NCI-H748 treated with DMSO at 0.1 percent for 48 hours (cell line): ENCODE measurements around the gene RFNG.

Experiments
- DNase-seq: peaks from one replicate; lab custom pipeline; 2025; lab: John Stamatoyannopoulos, UW

The RFNG gene

GRCh38 chr17:82025401-82026107 is 26.1 kb downstream of the RFNG start:
- DNase-seq: no peak

GRCh38 chr17:82024859-82025258 is 26.8 kb downstream of the RFNG start:
- DNase-seq: no peak

- no peak for DNase-seq
Measured at GRCh38 chr17:82023447-82024241, 28.0 kb downstream of the RFNG start.

DNA sequence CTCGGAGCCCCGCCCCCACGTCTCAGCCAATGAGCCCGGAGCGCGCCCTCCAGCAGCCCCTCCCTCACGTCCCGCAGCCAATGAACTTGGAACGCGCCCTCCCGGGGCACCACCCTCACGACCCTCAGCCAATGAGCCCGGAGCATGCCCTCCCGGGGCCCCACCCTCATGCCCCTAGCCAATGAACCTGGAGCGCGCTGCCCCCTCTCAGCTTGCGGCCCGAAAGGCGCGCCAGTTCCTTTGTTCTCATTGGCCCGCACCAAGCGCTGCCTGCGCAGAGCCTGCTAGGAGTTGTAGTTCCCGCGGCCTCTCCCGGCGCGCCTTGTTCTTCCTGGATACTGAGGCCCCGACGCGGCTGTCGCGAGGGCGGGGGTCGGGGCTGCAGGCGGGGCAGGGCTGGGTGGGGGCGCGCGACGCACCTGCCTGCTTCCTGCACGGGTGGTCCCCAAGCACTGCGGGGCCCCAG is 28.6 kb downstream of the RFNG start, which contains the start of gene LRRC45:
TSS of gene LRRC45 (plus strand) at position 325 of the 466 bp plus-strand sequence. CDS start 339 bp downstream, outside the sequence.
- peak; percentile 96 for DNase-seq

GRCh38 chr17:82022310-82022980 is 29.2 kb downstream of the RFNG start, which contains the start of gene CENPX:
CENPX (minus strand) TSS chr17:82022878; CDS start chr17:82022861, 17 bp downstream.
- DNase-seq: no peak

- DNase-seq: no peak
Measured at GRCh38 chr17:82021900-82022309, 29.7 kb downstream of the RFNG start.

DNA sequence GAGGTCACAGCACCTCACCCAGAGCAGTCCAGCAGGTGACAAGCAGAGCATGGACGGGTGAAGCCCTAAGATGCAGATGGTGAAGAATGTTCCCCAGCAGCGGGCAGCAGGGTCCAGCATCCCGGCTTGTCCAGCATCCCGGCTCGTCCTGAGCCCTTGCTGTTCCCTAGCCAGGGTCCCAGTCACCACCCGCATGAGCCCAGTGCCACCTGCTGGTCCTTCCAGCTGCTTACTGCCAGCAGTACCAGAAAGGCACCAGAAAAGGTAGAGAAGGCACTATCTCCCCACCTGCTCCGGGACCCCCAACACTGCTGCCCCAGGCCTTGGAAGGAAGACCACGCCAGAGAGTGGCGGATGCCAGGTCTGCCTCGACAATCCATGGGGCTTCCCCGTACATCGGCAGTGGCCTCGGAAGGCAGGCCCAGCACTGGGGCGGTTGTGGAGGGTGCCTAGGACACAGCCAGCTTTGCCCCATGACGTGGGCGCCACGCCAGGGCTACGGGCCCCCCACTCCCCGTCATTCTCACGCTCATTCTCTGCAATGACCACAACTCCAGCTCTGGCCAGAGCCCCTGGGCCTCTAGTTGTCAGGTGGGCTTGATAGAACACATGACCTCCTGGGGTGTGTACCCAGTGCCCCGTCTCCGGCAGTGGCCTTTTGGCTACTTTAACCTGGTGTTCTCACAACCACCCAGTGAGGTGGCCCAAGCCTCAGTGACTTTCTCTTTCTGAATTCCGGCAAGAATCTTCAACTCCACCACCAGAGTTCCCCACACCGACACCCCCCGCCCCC is 30.3 kb downstream of the RFNG start:
- peak; percentile 7 for DNase-seq

- DNase-seq: no peak
Measured at GRCh38 chr17:82020572-82021106, 31.0 kb downstream of the RFNG start.

- peak; percentile 28 for DNase-seq
Measured at GRCh38 chr17:82019690-82020571, 31.7 kb downstream of the RFNG start.

- no peak for DNase-seq
Measured at GRCh38 chr17:82018989-82019689, 32.5 kb downstream of the RFNG start.

DNA sequence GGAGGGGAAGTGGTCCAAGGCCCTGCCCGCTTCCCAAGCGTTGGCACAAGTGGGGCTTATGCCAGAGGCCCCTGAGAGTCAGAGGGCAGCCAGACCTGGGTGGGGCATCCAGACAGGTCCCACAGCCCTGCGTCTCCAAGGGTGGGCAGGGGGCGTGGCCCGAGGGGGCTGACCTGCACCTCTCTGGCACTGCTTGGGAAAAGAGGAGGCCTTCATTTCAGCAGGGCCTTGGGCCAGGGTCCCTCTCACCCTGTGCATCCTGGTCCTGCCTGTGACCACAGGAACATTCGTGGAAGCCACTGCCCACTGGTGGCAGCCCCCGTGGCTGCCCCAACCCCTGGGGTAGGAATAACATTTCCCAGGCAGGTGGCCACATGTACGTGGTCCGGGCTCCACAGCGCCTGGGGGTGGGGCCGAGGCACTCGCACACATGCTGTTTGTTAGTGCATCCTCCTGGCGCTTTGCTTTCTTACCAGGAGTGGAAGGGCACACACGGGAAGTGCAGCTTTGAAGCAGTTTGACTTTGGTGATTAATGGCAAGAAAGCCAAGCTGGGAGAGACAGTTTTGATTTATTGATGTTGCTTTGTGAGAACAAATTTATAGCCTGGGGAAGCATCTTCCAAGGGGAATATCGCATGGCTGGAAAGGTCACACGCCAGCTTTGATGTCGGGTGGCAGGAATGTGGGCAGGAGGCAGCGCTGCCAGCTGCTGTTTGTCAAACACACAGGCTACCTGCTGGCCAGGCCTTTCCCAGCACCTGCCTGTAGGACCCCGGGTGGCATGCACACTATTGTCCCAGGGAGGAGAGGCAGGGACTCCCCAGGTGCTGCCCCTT is 33.2 kb downstream of the RFNG start:
- no peak for DNase-seq

DNA sequence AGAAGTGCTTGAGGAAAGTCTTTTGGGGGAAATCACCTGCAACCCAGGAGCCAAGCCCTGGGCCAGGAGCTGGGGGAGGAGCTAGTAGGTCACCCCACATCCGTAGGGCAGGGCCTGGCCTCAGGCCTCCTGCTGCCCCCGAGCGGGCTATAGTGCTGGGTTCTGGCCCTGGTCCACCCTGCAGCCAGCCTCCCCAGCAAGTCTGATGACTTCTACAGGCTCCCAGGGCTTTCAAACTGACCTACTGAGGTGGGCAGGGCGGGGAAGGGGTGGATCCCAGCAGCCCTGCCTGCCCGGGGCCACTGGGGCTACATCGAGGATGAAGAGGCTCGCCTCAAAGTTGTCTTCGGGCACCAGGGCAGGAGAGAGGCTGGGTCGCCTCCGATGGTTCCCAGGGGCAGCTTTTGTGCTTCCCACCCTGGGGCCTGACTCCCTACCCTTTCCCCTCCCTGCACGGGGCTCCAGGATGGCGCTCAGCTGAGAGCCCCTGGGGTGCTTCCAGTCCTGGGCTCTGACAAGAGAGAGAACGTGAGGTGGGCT is 33.9 kb downstream of the RFNG start:
- no peak for DNase-seq

- DNase-seq: no peak
Measured at GRCh38 chr17:82016875-82017459, 34.6 kb downstream of the RFNG start.

DNA sequence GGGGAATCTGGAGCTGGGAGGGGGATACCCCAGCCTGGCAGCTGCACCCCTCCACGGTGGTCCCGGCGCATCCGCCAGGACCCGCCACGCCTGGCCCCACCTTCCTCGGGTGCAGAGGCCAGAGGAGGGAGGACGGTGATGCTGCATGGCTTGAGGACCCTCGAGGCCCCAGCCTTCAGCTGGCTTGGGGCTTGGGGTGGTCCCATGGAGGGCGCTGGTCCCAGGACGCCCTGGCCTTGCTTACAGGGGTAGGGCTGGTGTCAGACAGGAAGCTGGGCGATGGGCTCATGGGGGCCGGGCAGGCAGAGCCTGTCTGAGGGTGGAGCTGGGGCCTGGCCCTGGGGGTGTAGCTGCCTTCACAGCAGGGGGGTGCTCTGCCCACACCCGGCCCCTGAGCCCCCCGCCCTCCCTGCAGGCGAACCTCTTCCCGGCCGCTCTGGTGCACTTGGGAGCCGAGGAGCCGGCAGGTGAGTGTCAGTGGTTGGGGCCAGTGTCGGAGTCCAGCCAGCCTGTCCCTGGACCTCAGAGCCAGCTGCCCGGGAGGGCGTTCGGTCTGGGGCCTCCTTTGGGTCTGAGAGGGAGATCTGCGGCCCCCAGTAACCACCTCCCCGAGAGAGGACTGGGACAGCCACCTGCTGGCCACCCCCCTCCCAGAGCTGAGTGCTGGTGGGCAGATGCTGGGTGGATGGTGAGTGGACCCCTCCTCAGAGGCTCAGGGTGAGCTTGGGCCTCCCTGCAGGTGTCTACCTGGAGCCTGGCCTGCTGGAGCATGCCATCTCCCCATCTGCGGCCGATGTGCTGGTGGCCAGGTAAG is 35.3 kb downstream of the RFNG start:
- no peak for DNase-seq

DNA sequence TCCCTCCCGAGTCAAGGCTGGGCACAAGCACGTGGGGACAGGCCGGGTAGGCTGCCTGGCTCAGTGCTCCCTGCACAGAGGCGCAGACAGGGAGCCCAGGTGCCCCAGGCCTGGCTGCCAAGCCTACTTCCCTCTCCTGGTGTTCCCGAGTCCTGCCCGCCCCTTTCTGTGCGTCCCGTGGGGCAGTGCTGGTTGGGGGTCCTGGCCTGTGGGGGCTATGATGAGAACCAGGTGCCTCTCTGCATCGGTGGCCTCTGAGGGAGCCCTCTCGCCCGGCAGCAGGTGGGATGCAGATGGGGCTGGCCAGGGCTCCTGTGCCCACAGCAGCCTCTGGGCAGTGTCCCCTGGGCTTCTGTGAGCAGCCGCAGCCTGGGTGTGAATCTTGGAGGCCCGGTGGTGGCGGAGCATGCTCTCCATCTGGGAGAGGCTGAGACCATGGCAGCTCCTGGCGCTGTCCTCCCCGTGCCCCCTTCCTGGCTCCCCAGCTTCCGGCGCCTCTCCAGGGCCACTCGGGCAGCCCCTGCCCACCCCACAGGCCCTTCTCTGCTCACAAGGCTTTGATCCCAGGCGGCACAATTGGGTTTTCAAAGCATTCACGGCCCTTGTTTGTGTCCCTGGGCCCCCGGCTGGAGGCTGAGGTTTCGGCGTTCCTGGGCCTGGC is 36.2 kb downstream of the RFNG start:
- no peak for DNase-seq

- no peak for DNase-seq
Measured at GRCh38 chr17:82014971-82015310, 36.7 kb downstream of the RFNG start.

- DNase-seq: no peak
Measured at GRCh38 chr17:82014432-82014831, 37.2 kb downstream of the RFNG start.
